Muscle layer of colon (tissue), 2 donors: Measurements from ENCODE around the gene NFATC1.

Experiments
- H3K27ac ChIP-seq: one replicate; pipeline ENCODE4 v1.7.0; 2013; ENCODE audit warnings: low read depth, mild to moderate bottlenecking, low read length, moderate library complexity
- H3K27me3 ChIP-seq, 2 donors: one replicate each; pipeline ENCODE4 v1.7.0; 2013; ENCODE audit warnings: low read length in 2 of 2, mild to moderate bottlenecking in 2 of 2; ENCODE audit not compliant: insufficient read depth in 2 of 2, control insufficient read depth in 1 of 2
- H3K36me3 ChIP-seq: one replicate; pipeline ENCODE4 v1.7.0; 2013; ENCODE audit warnings: mild to moderate bottlenecking, low read length; ENCODE audit not compliant: insufficient read depth
- H3K4me1 ChIP-seq: one replicate; pipeline ENCODE4 v1.7.0; 2013; ENCODE audit warnings: mild to moderate bottlenecking, low read length; ENCODE audit not compliant: insufficient read depth
- H3K4me3 ChIP-seq, 2 donors: one replicate each; pipeline ENCODE4 v1.7.0; 2013; ENCODE audit warnings: low read length in 2 of 2, low read depth in 1 of 2, mild to moderate bottlenecking in 1 of 2, moderate library complexity in 1 of 2
- H3K9ac ChIP-seq: one replicate; pipeline ENCODE4 v1.7.0; 2013; ENCODE audit warnings: low read length
- H3K9me3 ChIP-seq: one replicate; pipeline ENCODE4 v1.7.0; 2013; ENCODE audit warnings: mild to moderate bottlenecking, low read length
- donor health status: abdominal sarcoma.
- donor health status: Adenocarcinoma of cecum.

NFATC1 gene

DNA sequence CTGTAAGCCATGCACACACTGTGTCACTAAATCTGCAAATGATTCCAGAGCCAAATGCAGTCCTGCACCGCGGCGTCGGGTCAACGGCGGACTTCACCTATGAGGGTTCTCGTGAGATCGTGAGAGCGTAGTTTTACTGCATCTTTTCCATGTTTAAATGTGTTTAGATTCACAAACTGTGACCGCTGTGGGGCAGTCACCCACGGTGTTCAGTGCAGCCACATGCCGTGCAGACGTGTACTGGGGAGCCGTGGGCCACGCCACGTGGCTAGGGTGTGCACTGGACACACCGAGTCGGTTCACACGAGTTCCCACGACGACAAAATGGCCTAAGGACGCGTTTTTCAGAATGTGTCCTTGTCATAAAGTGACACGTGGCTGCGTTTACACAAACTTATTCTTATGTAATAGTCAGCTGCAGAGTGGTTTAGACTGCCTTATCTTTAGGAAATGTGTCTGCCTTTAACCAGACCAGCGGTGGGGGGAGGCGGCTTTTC, 34.1 kb downstream of the NFATC1 start:
- no peaks in the 10 kb centered on the region for H3K27me3 ChIP-seq
- no peaks in the 10 kb centered on the region for H3K36me3 ChIP-seq
- no peak overlapping the region for H3K9ac ChIP-seq
- no peak overlapping the region for H3K4me3 ChIP-seq
- H3K9me3 ChIP-seq, result no peaks in the 10 kb centered on the region
- H3K27ac ChIP-seq, result no peak overlapping the region
- H3K4me1 ChIP-seq, result peaks cover 11% of the 10 kb centered on the region

- Histone ChIP-seq H3K27me3 (no peaks in the 10 kb centered on the region), H3K36me3 (peaks cover under 1% of the 10 kb centered on the region), H3K9ac (no peak overlapping the region), H3K27ac (no peak overlapping the region), H3K9me3 (no peaks in the 10 kb centered on the region), H3K4me3 (no peak overlapping the region), H3K4me1 (peaks cover under 1% of the 10 kb centered on the region)
These were observed 36.8 kb downstream of the NFATC1 start for GRCh38 chr18:79432376-79433120.

GRCh38 chr18:79433431-79433830, 37.7 kb downstream of the NFATC1 start:
- Histone ChIP-seq H3K4me1 (peaks cover 4% of the 10 kb centered on the region), H3K4me3 (no peak overlapping the region), H3K36me3 (peaks cover 3% of the 10 kb centered on the region), H3K9me3 (no peaks in the 10 kb centered on the region), H3K27me3 (no peaks in the 10 kb centered on the region), H3K27ac (no peak overlapping the region), H3K9ac (no peak overlapping the region)

DNA sequence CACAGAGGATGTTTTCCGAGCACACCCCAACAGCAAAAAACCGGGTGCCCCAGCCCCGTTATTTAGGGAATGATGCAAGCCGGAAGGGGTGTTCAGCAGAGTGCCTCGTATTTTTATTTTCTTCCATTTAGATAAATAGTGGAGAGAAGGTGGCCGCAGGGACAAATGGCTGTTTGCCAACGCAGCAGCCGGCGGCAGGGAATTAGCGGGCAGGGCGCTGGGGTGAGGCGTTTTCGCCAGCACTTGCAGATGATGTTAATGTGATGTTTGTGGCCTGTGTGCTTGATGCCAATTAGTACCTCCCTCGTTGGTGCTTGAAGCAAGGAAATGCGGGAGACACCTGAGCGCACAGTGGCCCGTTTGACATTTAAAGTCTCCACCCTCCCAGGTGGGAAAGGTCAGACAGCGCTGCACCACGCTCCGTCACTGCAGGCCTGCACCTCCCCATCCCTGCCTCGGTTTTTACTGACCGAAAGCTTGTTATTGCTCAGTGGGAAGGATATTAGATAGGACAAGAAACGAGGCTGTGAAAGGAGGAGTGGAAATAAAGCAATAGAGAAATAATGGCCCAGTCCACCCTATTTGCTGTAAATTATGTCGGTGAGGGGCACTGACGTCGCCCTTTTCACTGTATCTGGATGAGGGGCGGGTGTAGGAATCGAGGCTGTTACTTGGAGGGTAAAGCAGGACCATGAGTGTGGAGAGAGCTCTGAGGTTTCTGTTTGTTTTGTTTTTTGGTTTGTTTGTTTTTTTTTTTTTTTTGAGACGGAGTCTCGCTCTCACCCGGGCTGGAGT, 39.1 kb downstream of the NFATC1 start:
- H3K9ac ChIP-seq, result no peak overlapping the region
- H3K4me1 ChIP-seq, result peaks cover 4% of the 10 kb centered on the region
- peaks cover 3% of the 10 kb centered on the region for H3K36me3 ChIP-seq
- H3K9me3 ChIP-seq, result no peaks in the 10 kb centered on the region
- H3K4me3 ChIP-seq, result no peak overlapping the region
- H3K27ac ChIP-seq, result no peak overlapping the region
- no peaks in the 10 kb centered on the region for H3K27me3 ChIP-seq

DNA sequence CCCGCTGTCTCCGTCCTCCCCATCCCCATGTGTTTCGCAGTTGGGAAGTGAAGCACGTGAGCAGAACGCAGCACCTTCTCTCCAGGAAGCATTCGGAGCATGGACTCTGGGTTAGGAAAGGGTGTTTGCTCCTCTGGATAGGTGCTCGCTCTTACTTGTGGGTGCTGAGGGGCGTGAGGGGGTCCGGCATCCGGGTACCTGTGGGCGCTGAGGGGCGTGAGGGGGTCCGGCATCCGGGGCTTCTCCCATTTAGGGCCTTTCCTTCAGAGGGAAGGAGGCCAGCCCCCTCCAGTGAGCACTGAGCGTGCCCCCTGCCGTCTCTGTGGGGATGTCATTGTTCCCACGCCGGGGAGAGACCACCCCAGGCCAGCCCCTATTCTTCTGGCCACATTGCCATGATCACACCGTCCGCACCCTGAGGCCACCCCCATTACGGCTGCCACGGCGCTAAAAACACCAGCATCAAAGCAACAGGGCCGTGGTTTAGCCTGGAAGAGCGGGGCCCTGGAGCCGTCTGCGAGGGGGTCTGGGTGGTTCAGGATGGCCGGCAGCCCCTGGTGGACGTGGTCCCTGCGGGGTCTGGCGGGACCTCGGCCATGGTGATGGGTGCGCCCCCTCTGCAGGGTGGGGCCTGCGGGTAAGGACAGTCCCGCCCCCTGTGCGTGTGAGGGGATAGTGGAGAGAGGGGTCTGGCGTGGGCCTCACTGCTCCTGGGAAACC, 41.0 kb downstream of the NFATC1 start:
- H3K27me3 ChIP-seq, result no peaks in the 10 kb centered on the region
- H3K9me3 ChIP-seq, result no peaks in the 10 kb centered on the region
- peaks cover 3% of the 10 kb centered on the region for H3K36me3 ChIP-seq
- no peak overlapping the region for H3K9ac ChIP-seq
- no peak overlapping the region for H3K27ac ChIP-seq
- H3K4me1 ChIP-seq, result peaks cover 4% of the 10 kb centered on the region
- no peak overlapping the region for H3K4me3 ChIP-seq

DNA sequence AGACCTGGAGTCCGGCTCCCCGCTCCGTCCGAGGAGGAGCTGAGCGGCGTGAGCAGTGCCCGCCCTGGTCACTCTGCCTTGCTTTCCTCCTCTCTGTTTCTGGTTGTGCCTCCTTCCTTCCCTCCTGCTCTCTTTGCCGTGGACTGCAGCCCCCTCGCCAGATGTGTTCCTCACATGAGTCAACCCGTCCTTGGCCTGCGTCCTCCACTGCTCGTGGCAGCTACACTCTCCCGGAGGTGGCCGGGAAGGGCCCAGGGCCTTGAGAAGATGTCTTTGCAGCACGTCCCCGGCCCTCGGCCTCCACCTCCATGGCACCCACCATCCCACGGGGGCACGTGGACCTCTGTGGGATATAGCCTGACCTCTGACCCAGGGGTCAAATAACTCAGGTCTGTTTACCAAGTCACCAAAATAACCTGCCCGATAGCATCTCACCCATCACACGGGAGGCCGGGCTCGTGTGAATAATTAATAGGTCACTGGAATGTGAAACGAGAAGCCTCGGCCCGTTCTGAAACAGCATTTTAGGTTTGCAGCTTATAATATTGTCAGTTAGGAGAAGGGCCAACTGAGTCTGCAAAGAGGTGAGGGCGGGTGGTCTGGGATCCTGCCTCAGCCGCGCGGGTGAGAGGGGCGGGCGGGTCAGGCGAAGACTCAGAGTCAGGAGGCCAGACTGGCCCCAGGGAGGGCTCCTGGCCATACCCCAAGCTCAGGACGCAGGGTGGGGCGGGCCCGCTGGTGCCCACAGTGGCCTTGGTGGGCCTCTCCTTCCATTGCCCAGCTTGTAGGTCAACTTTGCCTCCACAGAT, 42.6 kb downstream of the NFATC1 start:
- no peaks in the 10 kb centered on the region for H3K9me3 ChIP-seq
- no peaks in the 10 kb centered on the region for H3K27me3 ChIP-seq
- H3K9ac ChIP-seq, result no peak overlapping the region
- no peak overlapping the region for H3K27ac ChIP-seq
- peaks cover 3% of the 10 kb centered on the region for H3K36me3 ChIP-seq
- peaks cover 4% of the 10 kb centered on the region for H3K4me1 ChIP-seq
- no peak overlapping the region for H3K4me3 ChIP-seq

DNA sequence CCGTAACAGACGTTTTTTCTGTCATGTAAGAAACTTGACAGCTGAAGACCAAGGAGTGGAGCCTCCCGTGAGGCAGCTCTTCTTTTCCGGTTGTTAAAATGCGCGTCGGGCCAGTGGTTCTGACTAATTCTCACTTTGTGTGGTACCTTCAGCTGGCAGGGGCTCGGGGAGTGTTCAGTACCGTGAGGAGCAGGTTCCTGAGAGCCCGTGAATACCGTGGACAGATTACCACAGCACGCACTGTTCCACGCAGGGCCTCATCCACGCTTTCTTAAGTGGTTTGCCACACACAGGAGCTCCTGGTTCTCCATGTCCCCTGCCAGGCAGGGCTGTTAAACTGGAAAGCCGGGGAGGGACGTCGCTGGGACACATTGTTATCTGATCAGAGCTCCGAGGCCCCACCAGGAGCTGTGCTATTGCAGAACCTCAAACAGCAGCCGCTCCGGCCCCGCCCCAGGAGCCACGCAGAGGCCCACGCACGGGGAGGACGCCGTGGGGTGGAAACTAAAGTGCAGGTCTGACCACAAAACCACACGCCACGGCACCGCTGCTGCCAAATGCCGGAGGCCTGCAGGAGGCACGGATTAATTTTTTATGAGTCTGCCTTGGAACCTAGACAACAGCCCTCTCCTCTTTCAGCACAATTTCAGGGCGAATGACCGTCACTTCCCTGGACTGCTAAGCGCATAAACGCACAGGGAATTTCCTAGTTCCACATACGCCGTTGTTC, 43.3 kb downstream of the NFATC1 start:
- Histone ChIP-seq H3K4me3 (no peak overlapping the region), H3K36me3 (peaks cover 3% of the 10 kb centered on the region), H3K4me1 (peaks cover 4% of the 10 kb centered on the region)

GRCh38 chr18:79439628-79440023, 43.9 kb downstream of the NFATC1 start:
- no peak overlapping the region for H3K4me3 ChIP-seq
- no peaks in the 10 kb centered on the region for H3K27me3 ChIP-seq
- H3K9me3 ChIP-seq, result no peaks in the 10 kb centered on the region
- H3K36me3 ChIP-seq, result peaks cover 3% of the 10 kb centered on the region
- H3K4me1 ChIP-seq, result peaks cover 4% of the 10 kb centered on the region
- no peak overlapping the region for H3K9ac ChIP-seq
- H3K27ac ChIP-seq, result no peak overlapping the region

More for the DNA sequence above, 43.3 kb downstream of the NFATC1 start:
- no peak overlapping the region for H3K9ac ChIP-seq
- H3K9me3 ChIP-seq, result no peaks in the 10 kb centered on the region
- H3K27me3 ChIP-seq, result no peaks in the 10 kb centered on the region
- no peak overlapping the region for H3K27ac ChIP-seq

- Histone ChIP-seq H3K36me3 (peaks cover 3% of the 10 kb centered on the region), H3K27ac (no peak overlapping the region), H3K4me1 (peaks cover 5% of the 10 kb centered on the region)
These were observed 44.8 kb downstream of the NFATC1 start for GRCh38 chr18:79440316-79441110.

DNA sequence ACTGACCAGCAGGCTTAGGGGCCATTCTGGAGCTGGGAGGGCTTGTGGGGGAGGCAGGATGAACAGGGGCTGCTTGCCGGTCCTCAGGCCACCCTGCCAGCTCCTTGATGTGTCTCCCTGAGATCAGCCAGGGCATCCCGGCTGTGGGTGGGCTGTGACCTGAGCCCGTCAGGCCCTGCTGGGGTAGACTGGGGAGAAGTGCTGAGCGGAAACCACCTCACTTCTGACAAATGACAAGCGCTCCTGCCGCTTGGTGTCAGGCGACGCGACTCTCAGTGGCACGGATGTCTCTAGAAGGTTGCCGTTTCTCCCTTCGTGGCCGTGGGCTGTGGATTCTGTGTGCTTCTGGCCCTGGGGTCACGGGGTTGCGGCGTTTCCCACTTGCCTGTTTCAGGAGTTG, 45.7 kb downstream of the NFATC1 start:
- Histone ChIP-seq H3K36me3 (peaks cover 3% of the 10 kb centered on the region), H3K9ac (no peak overlapping the region), H3K4me1 (peaks cover 10% of the 10 kb centered on the region), H3K27ac (no peak overlapping the region), H3K9me3 (no peaks in the 10 kb centered on the region), H3K4me3 (no peak overlapping the region), H3K27me3 (no peaks in the 10 kb centered on the region)

More at GRCh38 chr18:79440316-79441110, 44.8 kb downstream of the NFATC1 start:
- Histone ChIP-seq H3K27me3 (no peaks in the 10 kb centered on the region), H3K4me3 (no peak overlapping the region), H3K9ac (no peak overlapping the region), H3K9me3 (no peaks in the 10 kb centered on the region)
